Upper lobe of left lung (tissue), 6 donors: ENCODE data around the gene ARID4B. TPM values are rescaled to one million over a fixed set of nuclear protein-coding genes. Genes with fewer than 3 reads are reported as not detected.
A peak's percentile ranks its signal among the peaks of the same experiment; 100 is the strongest.
"Not testable (repeated sequence)": the region's sequence is repeated elsewhere in the genome, so short reads cannot be mapped to it uniquely, and the experiment has no call there.

Experiments used
- ATAC-seq, 2 donors: fragments of 200-7000 bp; cut with Tn5 transposase; one replicate each; pipeline ENCODE4 v1.9.1; 2022; ENCODE audit warnings: mild to moderate bottlenecking in 2 of 2, moderate library complexity in 2 of 2; ENCODE audit not compliant: low FRiP score in 2 of 2
- DNase-seq, 2 donors: peaks; one replicate each; pipeline ENCODE4 v3.0.0-alpha.2; 2019 to 2020
- H3K27ac ChIP-seq, 4 donors: fragments of 200-600 bp; sonication (generic); one replicate each; pipeline ENCODE4 v1.5.1; 2016 to 2019
- H3K27me3 ChIP-seq, 4 donors: fragments of 200-600 bp; sonication (generic); one replicate each; pipeline ENCODE4 v1.5.1; 2017 to 2019
- H3K36me3 ChIP-seq, 4 donors: fragments of 200-600 bp; sonication (generic); one replicate each; pipeline ENCODE4 v1.5.1; 2016 to 2019
- H3K4me1 ChIP-seq, 4 donors: fragments of 200-600 bp; sonication (generic); one replicate each; pipeline ENCODE4 v1.5.1; 2018 to 2019
- H3K4me3 ChIP-seq, 4 donors: fragments of 200-600 bp; sonication (generic); one replicate each; pipeline ENCODE4 v1.5.1; 2017 to 2019; ENCODE audit warnings: mild to moderate bottlenecking in 2 of 4, moderate library complexity in 1 of 4
- H3K9me3 ChIP-seq, 4 donors: fragments of 200-600 bp; sonication (generic); one replicate each; pipeline ENCODE4 v1.5.1; 2018 to 2019
- EP300 ChIP-seq, 4 donors: sonication (generic); formaldehyde crosslinking; IDR thresholded peaks; one replicate each; pipeline ENCODE4 v1.5.1; 2017; ENCODE audit warnings: antibody characterized with exemption in 4 of 4, control low read depth in 2 of 4
- POLR2A ChIP-seq, 4 donors: fragments of 450-650 bp; IDR thresholded peaks; one replicate each; pipeline ENCODE4 v1.5.1; 2016 to 2017; ENCODE audit warnings: antibody characterized with exemption in 4 of 4, mild to moderate bottlenecking in 2 of 4
- POLR2AphosphoS5 ChIP-seq, 2 donors: sonication (generic); formaldehyde crosslinking; IDR thresholded peaks; one replicate each; pipeline ENCODE4 v1.5.1; 2017; ENCODE audit warnings: antibody characterized with exemption in 2 of 2
- WGBS, 2 donors: methylation state at CpG; one replicate each; pipeline ENCODE4 v1.1.5; 2017 to 2018; 5-methylcytosine and 5-hydroxymethylcytosine counted together
- total RNA-seq, 6 donors: library from RNA; depleted of rRNA in 4 of 6; stranded (reverse); fragments of >200 nt in 4 of 6; gene quantifications; one replicate each; pipeline versions ENCODE4 v1.1.0 to v1.2.1, GENCODE V29; 2016 to 2021
- TF ChIP-seq, protein P1 (sequence below), 6 experiments: fragments of 450-650 bp in 4 of 6; fragments of 200-600 bp in 2 of 6; sonication (generic) in 2 of 6; IDR thresholded peaks; one replicate each; pipeline ENCODE4 v1.5.1; 2016 to 2019; ENCODE audit warnings: antibody characterized with exemption in 6 of 6
- donor health status: DM: no; HTN: no; CAD: no; lungs with moderate emphysema.
- donor health status: DM: no; HTN: yes; CAD: no; lungs with severe emphysema.

Gene ARID4B
- total RNA-seq, 6 donors from 2014 or later, result 31.1 to 90.1 (median 51.3) TPM

DNA sequence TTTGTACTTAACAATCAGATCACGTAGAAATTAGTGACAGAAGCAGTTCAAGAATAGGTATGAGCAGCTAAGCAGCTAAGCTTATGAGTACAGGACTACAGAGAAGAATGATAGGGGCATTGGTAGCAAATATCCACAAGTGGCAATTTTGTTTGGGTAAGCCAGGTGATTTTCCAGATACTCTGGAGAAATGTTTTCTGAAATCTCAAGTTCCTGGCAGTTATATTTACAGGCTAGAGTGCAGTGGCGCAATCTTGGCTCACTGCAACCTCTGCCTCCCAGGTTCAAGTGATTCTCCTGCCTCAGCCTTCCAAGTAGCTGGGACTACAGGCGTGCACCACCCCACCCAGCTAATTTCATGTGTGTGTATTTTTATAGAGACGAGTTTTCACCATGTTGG is 55.1 kb downstream of the ARID4B start:
- no peak for ATAC-seq
- peaks cover 7 to 55% (median 22%) of the 10 kb centered on the region in 4 donors for H3K4me1 ChIP-seq
- no peaks in the 10 kb centered on the region for H3K36me3 ChIP-seq
- no peaks in the 10 kb centered on the region for H3K27me3 ChIP-seq
- peak in 1 of 2 donors; percentile 68 for DNase-seq
- H3K4me3 ChIP-seq, result no peak overlapping the region
- 64 to 66% methylated on average over 4 of the region's 4 CpGs for WGBS, 2 donors
- TF ChIP-seq EP300 (IDR thresholded peaks at IDR 0.05) (no peak), POLR2AphosphoS5 (IDR thresholded peaks at IDR 0.05) (no peak)
- TF ChIP-seq, protein P1, sequence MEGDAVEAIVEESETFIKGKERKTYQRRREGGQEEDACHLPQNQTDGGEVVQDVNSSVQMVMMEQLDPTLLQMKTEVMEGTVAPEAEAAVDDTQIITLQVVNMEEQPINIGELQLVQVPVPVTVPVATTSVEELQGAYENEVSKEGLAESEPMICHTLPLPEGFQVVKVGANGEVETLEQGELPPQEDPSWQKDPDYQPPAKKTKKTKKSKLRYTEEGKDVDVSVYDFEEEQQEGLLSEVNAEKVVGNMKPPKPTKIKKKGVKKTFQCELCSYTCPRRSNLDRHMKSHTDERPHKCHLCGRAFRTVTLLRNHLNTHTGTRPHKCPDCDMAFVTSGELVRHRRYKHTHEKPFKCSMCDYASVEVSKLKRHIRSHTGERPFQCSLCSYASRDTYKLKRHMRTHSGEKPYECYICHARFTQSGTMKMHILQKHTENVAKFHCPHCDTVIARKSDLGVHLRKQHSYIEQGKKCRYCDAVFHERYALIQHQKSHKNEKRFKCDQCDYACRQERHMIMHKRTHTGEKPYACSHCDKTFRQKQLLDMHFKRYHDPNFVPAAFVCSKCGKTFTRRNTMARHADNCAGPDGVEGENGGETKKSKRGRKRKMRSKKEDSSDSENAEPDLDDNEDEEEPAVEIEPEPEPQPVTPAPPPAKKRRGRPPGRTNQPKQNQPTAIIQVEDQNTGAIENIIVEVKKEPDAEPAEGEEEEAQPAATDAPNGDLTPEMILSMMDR (IDR thresholded peaks at IDR 0.05), result no peak
- no peaks in the 10 kb centered on the region for H3K9me3 ChIP-seq
- peak overlapping the region in 1 of 4 donors; percentile 2 for H3K27ac ChIP-seq

DNA sequence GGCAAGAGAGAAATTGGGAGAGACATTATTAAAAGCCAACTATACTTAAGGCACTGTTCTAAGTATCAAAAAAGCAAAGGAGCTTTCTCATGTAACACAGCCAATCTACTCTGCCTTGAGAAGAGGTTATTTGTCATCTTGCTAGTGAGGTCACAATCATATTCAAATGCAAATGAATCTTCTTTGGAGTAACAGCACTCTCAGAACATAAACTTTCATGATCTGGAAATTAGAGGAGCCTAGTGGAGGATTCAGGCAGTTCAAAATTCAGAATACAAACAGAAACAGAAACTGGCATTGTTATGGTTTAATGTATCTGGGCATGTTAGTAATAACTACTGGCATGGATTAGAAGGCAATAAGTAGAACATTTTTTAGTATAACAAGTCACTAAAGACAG is 57.4 kb downstream of the ARID4B start:
- Histone ChIP-seq H3K27ac (peak overlapping the region in 1 of 4 donors; percentile 5), H3K4me1 (peaks cover 10 to 55% (median 25%) of the 10 kb centered on the region in 4 donors), H3K36me3 (no peaks in the 10 kb centered on the region), H3K4me3 (no peak overlapping the region), H3K9me3 (no peaks in the 10 kb centered on the region), H3K27me3 (no peaks in the 10 kb centered on the region)
- DNase-seq, result no peak
- TF ChIP-seq, protein P1 (IDR thresholded peaks at IDR 0.05), result peak in 1 of 6 experiments; percentile 26
- no peak for TF ChIP-seq POLR2AphosphoS5 (IDR thresholded peaks at IDR 0.05)
- peak in 1 of 2 donors; percentile 35 for ATAC-seq

DNA sequence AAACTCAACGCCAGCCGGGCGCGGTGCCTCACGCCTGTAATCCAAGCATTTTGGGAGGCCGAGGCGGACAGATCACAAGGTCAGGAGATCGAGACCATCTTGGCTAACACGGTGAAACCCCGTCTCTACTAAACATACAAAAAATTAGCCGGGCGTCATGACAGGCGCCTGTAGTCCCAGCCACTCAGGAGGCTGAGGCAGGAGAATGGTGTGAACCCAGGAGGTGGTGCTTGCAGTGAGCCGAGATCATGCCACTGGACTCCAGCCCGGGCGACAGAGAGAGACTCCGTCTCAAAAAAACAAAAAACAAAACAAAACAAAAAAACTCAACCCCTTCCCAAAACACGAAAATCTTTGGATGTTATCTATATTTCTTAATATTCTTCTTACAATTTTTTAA is 58.0 kb downstream of the ARID4B start:
- ATAC-seq, H3K36me3 ChIP-seq, H3K4me3 ChIP-seq, H3K27ac ChIP-seq, H3K9me3 ChIP-seq, H3K27me3 ChIP-seq: not testable (repeated sequence)
- peaks cover 9 to 53% (median 24%) of the 10 kb centered on the region in 4 donors for H3K4me1 ChIP-seq
- DNase-seq, result peak in 1 of 2 donors; percentile 31
- WGBS, 2 donors, result 88 to 93% methylated on average over 18 of the region's 18 CpGs

DNA sequence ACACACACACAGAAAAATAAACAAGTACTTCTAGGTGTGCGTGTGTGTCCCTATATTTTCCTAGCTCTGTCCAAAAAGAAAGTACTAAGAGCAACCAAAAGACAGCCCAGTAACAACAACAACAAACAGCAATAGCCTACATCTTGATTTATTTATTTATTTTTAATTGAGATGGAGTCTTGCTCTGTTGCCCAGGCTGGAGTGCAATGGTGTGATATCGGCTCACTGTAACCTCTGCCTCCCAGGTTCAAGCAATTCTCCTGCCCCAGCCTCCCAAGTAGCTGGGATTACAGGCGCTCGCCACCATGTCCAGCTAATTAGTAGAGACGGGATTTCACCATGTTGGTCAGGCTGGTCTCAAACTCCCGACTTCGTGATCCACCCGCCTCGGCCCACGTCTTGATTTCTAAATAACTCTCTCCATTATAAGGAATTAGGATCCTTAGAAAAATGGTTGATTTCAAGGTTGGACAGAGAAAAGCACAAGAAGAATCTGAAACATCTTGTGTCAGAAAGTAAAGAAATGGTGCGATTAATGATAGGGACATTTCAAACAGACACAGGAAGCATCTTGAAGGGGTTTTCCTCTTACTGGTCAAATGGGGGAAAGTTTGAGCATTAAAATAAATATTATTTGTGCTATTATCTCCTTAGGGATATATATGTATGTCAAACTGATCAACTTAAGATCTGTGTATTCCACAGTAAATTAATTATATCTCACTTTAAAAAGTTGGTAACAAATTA is 59.4 kb downstream of the ARID4B start:
- Histone ChIP-seq H3K4me3 (no peak overlapping the region), H3K27ac (no peak overlapping the region), H3K27me3 (no peaks in the 10 kb centered on the region), H3K4me1 (peaks cover 9 to 53% (median 23%) of the 10 kb centered on the region in 4 donors), H3K9me3 (no peaks in the 10 kb centered on the region), H3K36me3 (no peaks in the 10 kb centered on the region)
- TF ChIP-seq POLR2AphosphoS5 (IDR thresholded peaks at IDR 0.05) (no peak), EP300 (IDR thresholded peaks at IDR 0.05) (no peak), POLR2A (IDR thresholded peaks at IDR 0.05) (no peak)
- TF ChIP-seq, protein P1 (IDR thresholded peaks at IDR 0.05), result no peak
- DNase-seq (no peak), ATAC-seq (no peak)
- WGBS, 2 donors, result 92% methylated on average over 11 of the region's 11 CpGs

DNA sequence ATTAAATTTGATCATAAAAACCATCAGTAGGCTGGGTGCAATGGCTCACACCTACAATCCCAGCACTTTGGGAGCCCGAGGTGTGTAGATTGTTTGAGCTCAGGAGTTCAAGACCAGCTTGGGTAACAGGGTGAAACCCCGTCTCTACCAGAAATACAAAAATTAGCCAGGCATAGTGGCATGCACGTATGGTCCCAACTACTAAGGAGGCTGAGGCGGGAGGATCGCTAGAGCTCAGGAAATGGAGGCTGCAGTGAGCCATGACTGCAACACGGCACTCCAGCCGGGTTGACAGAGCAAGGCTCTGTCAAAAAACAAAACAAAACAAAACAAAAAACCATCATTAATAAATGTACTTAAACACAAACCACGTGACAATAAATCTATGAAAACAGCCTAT is 61.0 kb downstream of the ARID4B start:
- DNase-seq, result no peak
- no peak overlapping the region for H3K27ac ChIP-seq
- H3K4me3 ChIP-seq, result no peak overlapping the region
- H3K4me1 ChIP-seq, result peaks cover 6 to 49% (median 19%) of the 10 kb centered on the region in 4 donors
- no peaks in the 10 kb centered on the region for H3K36me3 ChIP-seq
- WGBS, 2 donors, result 92 to 97% methylated on average over 8 of the region's 8 CpGs
- ATAC-seq, result no peak
- H3K27me3 ChIP-seq, result no peaks in the 10 kb centered on the region
- no peak for TF ChIP-seq EP300 (IDR thresholded peaks at IDR 0.05)
- TF ChIP-seq, protein P1 (IDR thresholded peaks at IDR 0.05), result no peak
- no peak for TF ChIP-seq POLR2A (IDR thresholded peaks at IDR 0.05)
- TF ChIP-seq POLR2AphosphoS5 (IDR thresholded peaks at IDR 0.05), result no peak
- H3K9me3 ChIP-seq, result no peaks in the 10 kb centered on the region
